Stimulated activated CD4-positive, alpha-beta T cell treated with anti-CD3 and anti-CD28 coated beads, Interleukin-4, amount 100 ng/mL, for 48 hours (primary cell): ENCODE data around the gene CACNA1F.

ENCODE experiments used
- DNase-seq, 2 donors: peaks; one replicate each; pipeline ENCODE4 v3.0.0-alpha.2; 2020; ENCODE audit warnings: low read depth in 2 of 2

Gene CACNA1F

GRCh38 chrX:49199315-49199595 is 33.9 kb downstream of the CACNA1F start:
- no peak for DNase-seq

DNA sequence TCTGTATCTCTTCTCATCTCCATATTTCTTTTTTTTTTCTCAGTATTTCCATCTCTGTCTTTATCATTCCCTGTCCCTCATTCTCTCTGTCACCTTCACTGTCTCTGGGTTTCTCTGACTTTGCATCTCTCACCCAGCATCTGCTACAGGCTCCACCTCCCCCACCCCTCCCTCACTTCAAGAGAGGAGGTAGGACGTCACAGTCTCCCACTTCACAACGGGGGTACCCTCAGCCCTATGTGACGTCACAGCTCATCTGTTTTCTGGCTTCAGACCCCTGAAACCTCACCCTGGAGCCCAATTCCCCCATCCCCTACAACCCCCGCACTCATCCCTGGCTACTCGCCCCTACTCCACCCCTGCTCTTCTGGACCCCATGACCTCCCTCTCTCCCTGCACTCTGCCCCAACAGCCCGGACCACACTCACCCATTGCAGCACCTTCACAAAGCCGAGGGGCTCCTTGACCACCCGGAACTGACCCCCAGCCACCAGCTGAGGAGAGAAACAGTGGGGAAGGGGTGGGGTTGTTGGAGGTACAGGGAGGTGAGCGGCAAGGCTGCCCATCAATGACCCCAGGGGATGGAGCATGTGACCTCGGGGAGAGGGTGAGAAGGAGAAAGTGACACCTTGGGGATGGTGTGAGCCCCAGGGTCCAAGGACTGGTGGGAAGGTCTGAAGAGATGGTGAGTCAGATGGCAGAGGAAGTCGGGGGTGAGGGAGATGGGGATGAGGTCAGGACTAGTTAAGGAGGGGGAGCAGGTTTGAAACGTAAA is 34.4 kb downstream of the CACNA1F start:
- no peak for DNase-seq

DNA sequence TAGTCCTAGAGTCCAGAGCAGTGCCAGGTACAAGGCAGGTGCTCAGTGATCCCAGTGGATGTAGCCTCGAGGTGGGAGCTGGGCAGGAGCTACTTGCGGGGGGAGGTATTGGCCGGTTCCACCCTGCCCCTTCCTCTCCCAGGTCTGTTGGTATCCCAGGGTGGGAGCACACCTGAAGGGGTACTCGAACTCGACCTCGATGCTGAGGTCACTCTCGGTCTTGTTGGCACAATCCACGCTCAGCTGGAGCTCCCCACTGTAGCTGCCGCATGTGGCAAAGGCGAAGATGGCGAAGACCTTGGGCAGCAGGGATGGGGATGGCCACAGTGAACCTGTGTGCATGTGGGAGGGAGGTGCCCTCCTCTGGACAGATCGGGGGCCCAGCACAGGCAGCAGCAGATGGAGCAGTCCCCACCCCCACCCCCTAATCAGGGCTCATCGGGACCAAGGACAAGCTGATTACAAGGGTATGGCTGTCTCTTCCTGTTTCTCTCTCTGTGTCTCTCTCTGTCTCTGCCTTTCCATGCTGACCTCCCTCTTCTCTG is 35.5 kb downstream of the CACNA1F start:
- no peak for DNase-seq

DNA sequence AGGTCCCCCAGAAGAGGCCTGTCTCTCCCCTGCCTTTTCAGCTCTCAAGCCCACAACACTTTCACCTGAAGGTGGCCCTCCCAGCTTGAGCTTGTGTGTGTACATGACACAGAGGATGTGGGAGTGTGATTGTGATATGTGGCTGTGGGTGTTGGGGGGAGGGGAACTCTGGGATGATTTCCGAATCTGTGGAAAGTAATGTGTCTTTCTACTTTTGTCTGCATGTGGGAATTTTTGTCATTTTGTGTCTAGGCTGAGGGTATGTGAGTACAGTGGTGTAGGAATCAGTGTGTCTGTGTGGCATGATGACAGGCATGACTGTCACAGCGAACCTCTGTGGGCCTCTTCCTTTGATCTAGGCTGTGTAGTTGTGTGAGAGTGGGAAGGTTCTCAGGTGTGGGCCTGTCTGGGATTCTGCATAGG is 39.6 kb downstream of the CACNA1F start:
- DNase-seq = no peak

DNA sequence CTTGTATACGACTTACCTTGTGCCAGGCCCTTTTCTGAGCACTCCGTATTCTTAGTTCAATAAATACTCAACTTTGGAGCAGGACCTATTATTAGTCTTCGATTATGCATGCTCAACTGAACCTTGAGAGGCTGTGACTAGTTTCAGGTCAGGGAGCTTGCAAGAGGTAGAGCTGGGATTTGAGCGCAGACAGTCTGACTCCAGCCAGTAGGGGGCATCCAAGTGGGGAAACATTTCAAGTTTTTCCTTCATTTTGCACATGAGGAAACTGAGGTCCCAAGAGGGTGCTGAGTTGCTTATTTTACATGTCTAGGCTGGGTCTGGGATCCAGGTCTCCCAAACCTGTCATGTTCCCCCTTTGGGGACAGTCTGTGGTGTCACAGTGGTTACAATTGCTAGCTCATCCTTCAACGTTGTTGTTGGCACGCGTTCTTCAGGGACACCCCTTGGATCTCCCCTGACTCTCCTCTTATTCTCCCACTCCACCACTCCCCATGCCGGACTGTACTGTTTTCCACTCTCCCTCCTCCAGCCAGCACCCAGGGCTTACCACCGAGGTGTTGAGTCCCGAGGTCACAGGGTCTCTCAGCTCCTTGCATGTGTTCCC is 40.3 kb downstream of the CACNA1F start:
- DNase-seq = no peak

GRCh38 chrX:49191574-49192011 is 41.5 kb downstream of the CACNA1F start:
- no peak for DNase-seq

GRCh38 chrX:49190821-49191573 is 42.1 kb downstream of the CACNA1F start:
- DNase-seq = peak; percentile 54 to 74

DNA sequence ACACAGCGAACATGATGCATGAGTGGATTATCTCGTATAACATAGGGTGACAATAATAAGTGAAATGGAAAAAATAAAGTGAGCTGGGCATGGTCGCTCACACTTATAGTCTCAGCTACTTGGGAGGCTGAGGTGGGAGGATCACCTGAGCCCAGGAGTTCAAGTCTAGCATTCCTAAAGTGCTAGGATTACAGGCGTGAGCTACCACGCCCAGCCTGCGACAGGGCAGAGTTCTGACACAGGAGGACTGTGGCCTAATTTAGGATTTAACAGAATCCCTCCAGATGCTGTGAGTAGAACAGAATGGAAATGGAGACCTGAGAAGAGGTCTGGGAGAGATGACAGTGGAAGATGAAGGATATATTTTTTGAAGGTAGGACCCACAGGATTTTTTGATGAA is 43.5 kb downstream of the CACNA1F start:
- DNase-seq = no peak

DNA sequence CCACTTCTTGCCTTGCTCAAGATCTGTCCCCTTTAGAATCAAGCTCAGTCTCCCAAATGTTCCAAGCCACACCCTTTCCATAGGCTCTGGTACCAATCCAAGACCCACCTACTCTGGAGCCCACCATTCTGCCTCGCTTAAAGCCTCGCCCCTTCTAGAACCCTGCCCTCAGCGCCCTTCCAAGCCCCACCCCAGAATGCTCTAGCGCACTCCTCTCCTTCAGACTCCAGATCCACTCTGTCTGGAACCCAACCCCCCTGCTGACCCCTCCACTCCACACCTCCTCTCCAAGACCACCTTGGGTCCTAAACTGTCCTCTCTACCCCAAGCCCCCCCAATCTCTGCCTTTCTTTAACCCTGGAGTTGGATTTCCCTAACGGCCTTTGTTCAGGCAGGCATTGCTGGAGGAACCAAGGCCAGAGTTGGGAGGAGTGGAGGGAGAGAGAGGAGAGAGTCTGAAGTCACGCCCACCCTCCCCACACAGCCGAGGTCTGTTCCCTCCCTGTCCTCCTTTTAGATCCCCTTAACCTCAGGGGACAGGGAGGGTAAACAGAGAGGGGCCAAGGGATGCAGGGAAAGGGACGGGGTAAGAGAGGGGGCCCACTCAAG is 44.6 kb downstream of the CACNA1F start:
- DNase-seq = no peak

DNA sequence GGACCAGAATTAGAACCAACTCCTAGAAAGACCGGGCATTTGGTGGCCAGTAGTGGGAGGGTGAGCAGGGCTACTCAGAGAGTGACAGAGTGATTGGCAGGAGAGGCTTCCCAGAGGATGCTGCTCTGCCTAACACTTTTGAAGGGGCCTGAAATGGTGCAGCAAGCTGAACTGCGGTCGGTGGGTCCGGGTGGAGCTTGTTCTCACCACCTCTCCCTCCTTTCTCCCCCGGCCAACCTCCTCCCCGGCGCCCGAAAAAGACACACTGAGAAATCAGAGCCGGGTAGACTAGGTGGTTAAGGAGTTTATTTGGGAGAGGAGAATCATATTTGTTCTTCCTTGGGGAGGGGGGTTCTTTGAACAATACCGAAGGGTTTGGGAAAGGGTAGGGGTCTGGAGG is 45.6 kb downstream of the CACNA1F start:
- no peak for DNase-seq

GRCh38 chrX:49187028-49187394 is 46.1 kb downstream of the CACNA1F start:
- DNase-seq = no peak

GRCh38 chrX:49186125-49187027 is 46.8 kb downstream of the CACNA1F start, which contains the start of gene PRICKLE3:
Gene PRICKLE3 (minus strand): TSS chrX:49186373. CDS start chrX:49186297, 76 bp downstream.
- DNase-seq = peak; percentile 57 to 67

DNA sequence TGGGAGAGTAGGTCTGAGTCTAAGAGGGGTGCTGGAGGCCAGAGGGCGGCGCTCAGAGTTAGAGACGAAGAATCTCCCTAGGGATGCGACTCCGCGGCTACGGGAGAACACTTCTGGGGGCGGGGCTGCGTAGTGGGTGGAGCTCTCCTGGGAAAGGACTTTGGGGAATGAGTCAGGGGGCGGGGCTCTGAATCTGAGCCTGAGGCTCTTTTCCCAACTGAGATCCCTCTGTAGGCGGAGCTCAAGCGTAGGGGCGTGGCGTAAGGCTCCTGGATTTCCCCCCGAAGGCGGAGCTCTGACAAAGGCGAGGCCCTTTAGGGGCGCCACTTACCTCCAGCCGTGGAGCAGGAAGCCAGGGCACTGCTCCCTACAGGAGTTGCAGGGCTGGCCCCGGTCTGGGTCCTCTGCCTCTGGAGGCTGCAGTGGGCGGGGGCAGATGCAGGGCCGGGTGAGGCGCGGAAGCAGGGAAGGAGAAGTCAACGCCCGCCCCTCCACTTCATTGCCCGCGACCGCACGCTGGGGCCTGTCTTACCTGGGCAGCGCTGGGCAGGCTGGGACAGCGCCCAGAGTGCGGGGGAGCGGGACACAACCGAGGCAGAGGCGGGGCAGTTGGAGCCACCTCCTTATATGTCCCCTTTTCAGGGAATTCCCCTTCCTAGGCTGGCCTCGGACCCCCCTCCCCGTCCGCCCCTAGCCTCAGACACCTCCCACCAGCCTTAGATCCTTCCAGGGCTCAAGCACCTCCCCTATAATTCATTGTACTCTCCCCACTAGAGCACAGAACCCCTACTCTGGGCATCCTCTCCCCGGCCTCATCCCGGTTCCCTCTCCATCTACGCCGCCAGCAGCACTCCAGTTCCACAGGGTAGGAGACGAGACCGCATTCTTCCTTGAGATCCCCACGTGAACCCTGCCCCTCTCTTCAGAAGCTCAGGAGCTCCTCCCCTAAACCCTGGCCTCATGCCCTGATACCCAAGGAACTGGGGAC is 48.6 kb downstream of the CACNA1F start:
- DNase-seq = no peak

DNA sequence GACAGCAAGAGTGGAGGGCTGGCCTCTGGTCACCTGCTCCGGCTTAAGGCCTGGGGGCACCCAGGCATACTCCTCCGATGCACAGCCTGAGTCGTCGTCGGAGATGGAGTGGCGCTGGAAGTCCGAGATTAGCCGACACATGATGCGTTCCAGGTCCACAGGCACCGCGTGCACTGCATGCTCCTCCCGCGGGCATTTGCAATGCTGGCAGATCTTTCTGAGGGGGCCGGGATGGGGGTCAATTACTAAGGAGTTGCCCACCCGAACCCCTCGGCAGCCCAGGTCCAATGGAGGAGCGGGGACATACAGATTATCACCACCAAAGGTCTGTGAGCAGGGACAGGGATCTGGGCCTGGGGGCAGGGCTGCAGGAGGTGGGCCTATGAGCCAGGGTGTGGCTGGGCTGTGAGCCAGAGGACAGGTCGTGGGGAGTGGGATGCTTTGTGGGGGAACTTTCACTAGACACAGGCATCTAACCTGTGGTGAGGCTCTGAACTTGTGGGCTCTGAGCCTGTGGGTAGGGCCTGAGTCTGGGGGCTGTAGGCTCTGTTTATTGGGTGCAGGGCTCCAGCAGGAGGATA is 49.3 kb downstream of the CACNA1F start:
- DNase-seq = no peak

DNA sequence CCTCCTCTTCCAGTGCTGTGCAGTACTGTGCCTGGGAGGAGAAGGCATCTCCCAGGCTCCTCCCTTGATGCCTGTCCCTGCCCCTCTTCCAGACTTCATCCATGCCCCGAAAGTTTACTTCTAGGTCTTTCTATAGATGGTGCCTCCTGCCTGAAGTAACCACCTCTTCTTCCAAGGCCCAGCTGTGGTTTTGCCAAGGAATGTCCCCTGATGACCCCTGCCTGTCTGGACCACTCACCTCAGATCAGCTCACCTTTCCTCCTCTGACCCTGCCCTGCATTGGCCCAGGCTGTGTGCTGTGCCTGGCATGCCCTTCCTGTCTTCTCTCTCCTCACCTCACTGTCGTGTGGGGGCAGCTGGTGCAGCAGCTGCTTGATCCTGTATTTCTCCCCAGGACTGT is 53.8 kb downstream of the CACNA1F start:
- DNase-seq = no peak

DNA sequence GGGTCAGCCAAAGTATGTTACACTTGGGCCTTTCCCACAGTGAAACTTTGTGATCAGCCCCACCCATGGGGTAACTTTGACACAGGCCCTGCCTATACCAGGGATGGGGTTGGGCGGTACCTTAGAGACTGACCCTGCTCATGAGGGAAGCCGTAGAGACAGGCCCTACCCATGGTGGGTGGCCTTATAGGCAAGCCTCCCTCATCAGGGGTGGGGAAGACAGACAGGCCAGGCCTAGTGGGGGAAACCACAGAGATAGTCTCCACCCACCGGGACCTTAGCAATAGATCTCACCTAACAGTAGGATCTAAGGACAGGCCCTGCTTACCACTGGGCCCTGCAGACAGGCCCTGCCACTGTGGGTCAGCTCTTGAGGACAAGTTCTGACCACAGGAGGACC is 54.6 kb downstream of the CACNA1F start:
- no peak for DNase-seq

- no peak for DNase-seq
These were observed 55.2 kb downstream of the CACNA1F start for GRCh38 chrX:49177873-49178480.

DNA sequence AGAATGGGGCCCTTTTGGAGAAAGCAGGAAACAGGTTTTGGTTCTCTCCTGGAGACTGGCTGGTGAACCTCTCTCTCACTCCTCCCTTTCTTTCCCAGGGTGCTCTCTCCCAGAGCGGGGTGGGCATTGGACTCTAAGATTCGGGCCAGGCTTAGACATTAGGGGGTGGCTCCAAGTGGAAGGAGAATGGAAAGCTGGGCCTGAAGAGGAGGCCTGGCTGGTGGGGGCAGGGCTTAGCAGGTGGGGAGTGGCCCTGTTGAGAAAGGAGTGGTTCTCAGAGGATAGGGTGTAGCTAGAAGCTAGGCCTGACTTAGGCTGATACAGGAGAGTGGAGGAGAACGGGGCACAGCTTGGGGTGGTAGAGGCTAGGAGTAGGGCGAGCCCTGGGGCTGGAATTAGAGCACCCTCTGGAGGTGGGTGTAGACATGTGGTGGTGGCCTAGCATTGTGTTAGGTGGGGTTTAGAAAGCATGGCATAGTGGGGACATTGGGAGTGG is 55.8 kb downstream of the CACNA1F start:
- no peak for DNase-seq
